ENCODE data around the gene TOP2A.

DNA sequence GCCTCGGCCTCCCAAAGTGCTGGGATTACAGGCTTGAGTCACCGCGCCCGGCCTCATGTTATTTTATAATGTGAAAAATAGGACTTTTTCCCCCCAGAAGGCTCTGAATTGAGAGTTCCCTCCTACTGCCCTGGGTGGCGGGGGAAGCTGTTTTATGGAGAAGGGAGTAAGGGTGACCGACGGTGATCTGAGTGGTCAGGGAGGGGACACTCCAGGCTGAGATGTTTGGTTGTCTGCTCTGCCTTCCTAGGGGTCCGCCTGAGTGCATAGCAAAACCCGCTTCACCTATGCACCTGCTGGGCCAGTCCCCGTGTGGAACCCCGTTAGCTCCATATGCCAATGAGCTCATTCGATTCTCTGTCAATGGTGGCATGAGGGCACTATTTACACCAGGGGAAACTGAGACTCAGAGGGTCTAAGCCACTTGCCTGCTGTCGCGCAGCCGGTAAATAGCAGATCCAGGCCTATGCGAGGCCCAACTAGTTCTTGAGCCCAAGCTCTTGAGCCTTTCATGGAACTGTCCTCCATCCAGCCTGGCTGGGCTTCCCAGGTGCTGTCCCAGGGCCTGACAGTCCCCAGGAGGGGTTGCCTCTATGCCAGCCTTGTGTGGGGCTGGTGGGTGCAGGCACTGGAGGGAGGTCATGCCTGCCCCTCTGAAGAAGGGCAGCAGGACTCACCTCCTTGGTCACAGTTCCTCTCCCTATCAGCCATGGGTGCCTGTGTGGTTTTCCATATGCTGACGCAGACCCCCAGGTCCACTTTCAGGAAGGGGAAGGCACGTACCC lies 51.4 kb downstream of the TOP2A start:
- TF ChIP-seq ZFX (IDR thresholded peaks at IDR 0.05) (no peak), CTCF (IDR thresholded peaks at IDR 0.05 in 2 of 3, conservative IDR thresholded peaks at IDR 0.05 in 1 of 3; ENCODE audit: borderline replicate concordance in 1 of 3, insufficient read depth in 1 of 3, low read depth in 2 of 3, low read length in 2 of 3) (no peak), POLR2AphosphoS5 (IDR thresholded peaks at IDR 0.05; ENCODE audit: low read depth, low read length) (no peak), EGR1 (IDR thresholded peaks at IDR 0.05; ENCODE audit: low read depth) (no peak), POLR2A (IDR thresholded peaks at IDR 0.05; ENCODE audit: borderline replicate concordance, extremely low read depth, insufficient read depth, insufficient read length) (no peak), JUND (IDR thresholded peaks at IDR 0.05) (no peak), CEBPB (IDR thresholded peaks at IDR 0.05; ENCODE audit: low read depth) (no peak), TCF7L2 (IDR thresholded peaks at IDR 0.05; ENCODE audit: borderline replicate concordance, extremely low read depth, insufficient read depth, insufficient read length) (no peak), YY1 (IDR thresholded peaks at IDR 0.05; ENCODE audit: extremely low read depth, insufficient replicate concordance, low read depth, low read length) (no peak), ATF3 (IDR thresholded peaks at IDR 0.05) (no peak), SP1 (IDR thresholded peaks at IDR 0.05; ENCODE audit: low read depth) (no peak), EZH2 (IDR thresholded peaks at IDR 0.05) (no peak), ZNF274 (IDR thresholded peaks at IDR 0.05; ENCODE audit: low read depth, low read length) (no peak)
- TF ChIP-seq, protein P1, sequence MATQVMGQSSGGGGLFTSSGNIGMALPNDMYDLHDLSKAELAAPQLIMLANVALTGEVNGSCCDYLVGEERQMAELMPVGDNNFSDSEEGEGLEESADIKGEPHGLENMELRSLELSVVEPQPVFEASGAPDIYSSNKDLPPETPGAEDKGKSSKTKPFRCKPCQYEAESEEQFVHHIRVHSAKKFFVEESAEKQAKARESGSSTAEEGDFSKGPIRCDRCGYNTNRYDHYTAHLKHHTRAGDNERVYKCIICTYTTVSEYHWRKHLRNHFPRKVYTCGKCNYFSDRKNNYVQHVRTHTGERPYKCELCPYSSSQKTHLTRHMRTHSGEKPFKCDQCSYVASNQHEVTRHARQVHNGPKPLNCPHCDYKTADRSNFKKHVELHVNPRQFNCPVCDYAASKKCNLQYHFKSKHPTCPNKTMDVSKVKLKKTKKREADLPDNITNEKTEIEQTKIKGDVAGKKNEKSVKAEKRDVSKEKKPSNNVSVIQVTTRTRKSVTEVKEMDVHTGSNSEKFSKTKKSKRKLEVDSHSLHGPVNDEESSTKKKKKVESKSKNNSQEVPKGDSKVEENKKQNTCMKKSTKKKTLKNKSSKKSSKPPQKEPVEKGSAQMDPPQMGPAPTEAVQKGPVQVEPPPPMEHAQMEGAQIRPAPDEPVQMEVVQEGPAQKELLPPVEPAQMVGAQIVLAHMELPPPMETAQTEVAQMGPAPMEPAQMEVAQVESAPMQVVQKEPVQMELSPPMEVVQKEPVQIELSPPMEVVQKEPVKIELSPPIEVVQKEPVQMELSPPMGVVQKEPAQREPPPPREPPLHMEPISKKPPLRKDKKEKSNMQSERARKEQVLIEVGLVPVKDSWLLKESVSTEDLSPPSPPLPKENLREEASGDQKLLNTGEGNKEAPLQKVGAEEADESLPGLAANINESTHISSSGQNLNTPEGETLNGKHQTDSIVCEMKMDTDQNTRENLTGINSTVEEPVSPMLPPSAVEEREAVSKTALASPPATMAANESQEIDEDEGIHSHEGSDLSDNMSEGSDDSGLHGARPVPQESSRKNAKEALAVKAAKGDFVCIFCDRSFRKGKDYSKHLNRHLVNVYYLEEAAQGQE (IDR thresholded peaks at IDR 0.05; ENCODE audit: low read depth), result no peak
